ENCODE results near the gene ERCC6.

The ERCC6 gene

GRCh38 chr10:49539320-49539885 lies 482 bp upstream of the ERCC6 start:
- Histone ChIP-seq H3K27ac (replicated peaks) (peak overlapping the region; percentile 80), H3K4me3 (replicated peaks; ENCODE audit: insufficient read depth, low read length) (peak overlapping the region; percentile 70), H3K27me3 (ENCODE audit: insufficient read depth, poor library complexity, severe bottlenecking) (no peaks in the 10 kb centered on the region)
- DNase-seq (ENCODE audit: low read depth in 1 of 2, low spot score in 1 of 2): peak; percentile 34 to 66
- TF ChIP-seq REST (IDR thresholded peaks at IDR 0.05; ENCODE audit: insufficient replicate concordance, low read depth): peak; percentile 7
- TF ChIP-seq POLR2AphosphoS5 (IDR thresholded peaks at IDR 0.05; ENCODE audit: low read depth): no peak
- peak; percentile 6; the same call in 1 of the 2 replicates for TF ChIP-seq SPI1 (IDR thresholded peaks at IDR 0.05; ENCODE audit: borderline replicate concordance, low read depth)
- no peak for TF ChIP-seq CTCF (IDR thresholded peaks at IDR 0.05; ENCODE audit: insufficient read depth, low read length)

- H3K27ac ChIP-seq (replicated peaks): no peak overlapping the region
- no peak overlapping the region for H3K4me3 ChIP-seq (replicated peaks; ENCODE audit: insufficient read depth, low read length)
- peak in 1 of 2 experiments; percentile 5 for DNase-seq (ENCODE audit: low read depth in 1 of 2, low spot score in 1 of 2)
- H3K27me3 ChIP-seq (ENCODE audit: insufficient read depth, poor library complexity, severe bottlenecking): no peaks in the 10 kb centered on the region
- no peak for TF ChIP-seq SPI1 (IDR thresholded peaks at IDR 0.05; ENCODE audit: borderline replicate concordance, low read depth)
- TF ChIP-seq REST (IDR thresholded peaks at IDR 0.05; ENCODE audit: insufficient replicate concordance, low read depth): no peak
- no peak for TF ChIP-seq POLR2AphosphoS5 (IDR thresholded peaks at IDR 0.05; ENCODE audit: low read depth)
- TF ChIP-seq CTCF (IDR thresholded peaks at IDR 0.05; ENCODE audit: insufficient read depth, low read length): no peak
- no peak for TF ChIP-seq GABPA (IDR thresholded peaks at IDR 0.05; ENCODE audit: low read depth)
These were observed 4.1 kb downstream of the ERCC6 start for GRCh38 chr10:49534670-49535381.

- Histone ChIP-seq H3K27me3 (ENCODE audit: insufficient read depth, poor library complexity, severe bottlenecking) (no peaks in the 10 kb centered on the region), H3K4me3 (replicated peaks; ENCODE audit: insufficient read depth, low read length) (no peak overlapping the region), H3K27ac (replicated peaks) (no peak overlapping the region)
- no peak for DNase-seq (ENCODE audit: low read depth in 1 of 2, low spot score in 1 of 2)
- no peak for TF ChIP-seq REST (IDR thresholded peaks at IDR 0.05; ENCODE audit: insufficient replicate concordance, low read depth)
- no peak for TF ChIP-seq SPI1 (IDR thresholded peaks at IDR 0.05; ENCODE audit: borderline replicate concordance, low read depth)
- no peak for TF ChIP-seq POLR2AphosphoS5 (IDR thresholded peaks at IDR 0.05; ENCODE audit: low read depth)
- TF ChIP-seq CTCF (IDR thresholded peaks at IDR 0.05; ENCODE audit: insufficient read depth, low read length): no peak
- no peak for TF ChIP-seq GABPA (IDR thresholded peaks at IDR 0.05; ENCODE audit: low read depth)
These were observed 6.5 kb downstream of the ERCC6 start for GRCh38 chr10:49532461-49532860.

Data from HL-60 (cell line).